ENCODE measurements around the gene SH3BP4. TPM values are rescaled to one million over a fixed set of nuclear protein-coding genes. Genes with fewer than 3 reads are reported as not detected.

Gene SH3BP4
- total and polyA plus RNA-seq, 4 donors: 4.5 to 32.2 (median 16.3) TPM

GRCh38 chr2:235004329-235004903 lies 52.6 kb downstream of the SH3BP4 start:
- WGBS, 2 donors: 92 to 94% methylated on average over 6 of the region's 6 CpGs
- no peak overlapping the region for H3K4me3 ChIP-seq (ENCODE audit: low read length in 2 of 2)
- ATAC-seq (ENCODE audit: low FRiP score) (no peak), DNase-seq (no peak)
- no peak overlapping the region for H3K27ac ChIP-seq (ENCODE audit: low read depth in 1 of 2, low read length in 2 of 2)
- intact Hi-C loops (cut with DNase I): no loop called here
- H3K9me3 ChIP-seq (ENCODE audit: control insufficient read depth, low read length): no peaks in the 10 kb centered on the region
- H3K36me3 ChIP-seq (ENCODE audit: control insufficient read depth in 1 of 2, insufficient read depth in 2 of 2, low read length in 1 of 2): no peaks in the 10 kb centered on the region
- H3K27me3 ChIP-seq (ENCODE audit: control insufficient read depth in 1 of 2, insufficient read depth in 2 of 2, low read length in 1 of 2): no peaks in the 10 kb centered on the region
- H3K4me1 ChIP-seq (ENCODE audit: control insufficient read depth in 1 of 2, insufficient read depth in 2 of 2, low read length in 2 of 2): no peaks in the 10 kb centered on the region

- Histone ChIP-seq H3K27me3 (ENCODE audit: control insufficient read depth in 1 of 2, insufficient read depth in 2 of 2, low read length in 1 of 2) (no peaks in the 10 kb centered on the region), H3K27ac (ENCODE audit: low read depth in 1 of 2, low read length in 2 of 2) (no peak overlapping the region), H3K9me3 (ENCODE audit: control insufficient read depth, low read length) (no peaks in the 10 kb centered on the region), H3K4me3 (ENCODE audit: low read length in 2 of 2) (no peak overlapping the region), H3K4me1 (ENCODE audit: control insufficient read depth in 1 of 2, insufficient read depth in 2 of 2, low read length in 2 of 2) (no peaks in the 10 kb centered on the region), H3K36me3 (ENCODE audit: control insufficient read depth in 1 of 2, insufficient read depth in 2 of 2, low read length in 1 of 2) (no peaks in the 10 kb centered on the region)
- intact Hi-C loops (cut with DNase I): loop anchor here in 1 of 2 donors (5.0 kb wide), 1 partner anchor 102 kb away; no protein-coding TSS in a partner anchor
- ATAC-seq (ENCODE audit: low FRiP score) (no peak), DNase-seq (no peak)
- WGBS, 2 donors: 95 to 100% methylated on average over 5 of the region's 5 CpGs
These were observed 53.2 kb downstream of the SH3BP4 start for GRCh38 chr2:235005023-235005422.

- Histone ChIP-seq H3K27me3 (ENCODE audit: control insufficient read depth in 1 of 2, insufficient read depth in 2 of 2, low read length in 1 of 2) (no peaks in the 10 kb centered on the region), H3K27ac (ENCODE audit: low read depth in 1 of 2, low read length in 2 of 2) (no peak overlapping the region), H3K9me3 (ENCODE audit: control insufficient read depth, low read length) (no peaks in the 10 kb centered on the region), H3K4me3 (ENCODE audit: low read length in 2 of 2) (no peak overlapping the region), H3K4me1 (ENCODE audit: control insufficient read depth in 1 of 2, insufficient read depth in 2 of 2, low read length in 2 of 2) (no peaks in the 10 kb centered on the region), H3K36me3 (ENCODE audit: control insufficient read depth in 1 of 2, insufficient read depth in 2 of 2, low read length in 1 of 2) (no peaks in the 10 kb centered on the region)
- WGBS, 2 donors: 31 to 33% methylated on average over 20 of the region's 20 CpGs
- ATAC-seq (ENCODE audit: low FRiP score): peak; percentile 66
- peak; percentile 65 to 87 for DNase-seq
- intact Hi-C loops (cut with DNase I): loop anchor here in 1 of 2 donors (5.0 kb wide), 1 partner anchor 102 kb away; no protein-coding TSS in a partner anchor
These were observed 53.9 kb downstream of the SH3BP4 start for GRCh38 chr2:235005603-235006259.

- no peak for ATAC-seq (ENCODE audit: low FRiP score)
- no peak overlapping the region for H3K4me3 ChIP-seq (ENCODE audit: low read length in 2 of 2)
- H3K9me3 ChIP-seq (ENCODE audit: control insufficient read depth, low read length): no peaks in the 10 kb centered on the region
- intact Hi-C loops (cut with DNase I): loop anchor here in 1 of 2 donors (5.0 kb wide), 1 partner anchor 101 kb away; no protein-coding TSS in a partner anchor
- no peak for DNase-seq
- no peaks in the 10 kb centered on the region for H3K4me1 ChIP-seq (ENCODE audit: control insufficient read depth in 1 of 2, insufficient read depth in 2 of 2, low read length in 2 of 2)
- no peaks in the 10 kb centered on the region for H3K27me3 ChIP-seq (ENCODE audit: control insufficient read depth in 1 of 2, insufficient read depth in 2 of 2, low read length in 1 of 2)
- H3K27ac ChIP-seq (ENCODE audit: low read depth in 1 of 2, low read length in 2 of 2): no peak overlapping the region
- H3K36me3 ChIP-seq (ENCODE audit: control insufficient read depth in 1 of 2, insufficient read depth in 2 of 2, low read length in 1 of 2): no peaks in the 10 kb centered on the region
- 96 to 97% methylated on average over 10 of the region's 10 CpGs for WGBS, 2 donors
These were observed 54.6 kb downstream of the SH3BP4 start for GRCh38 chr2:235006461-235006860.

- H3K27me3 ChIP-seq (ENCODE audit: control insufficient read depth in 1 of 2, insufficient read depth in 2 of 2, low read length in 1 of 2): no peaks in the 10 kb centered on the region
- WGBS, 2 donors: 95 to 96% methylated on average over 6 of the region's 6 CpGs
- intact Hi-C loops (cut with DNase I): loop anchor here in 1 of 2 donors (5.0 kb wide), 1 partner anchor 100 kb away; no protein-coding TSS in a partner anchor
- H3K9me3 ChIP-seq (ENCODE audit: control insufficient read depth, low read length): no peaks in the 10 kb centered on the region
- no peaks in the 10 kb centered on the region for H3K4me1 ChIP-seq (ENCODE audit: control insufficient read depth in 1 of 2, insufficient read depth in 2 of 2, low read length in 2 of 2)
- ATAC-seq (ENCODE audit: low FRiP score) (no peak), DNase-seq (no peak)
- no peak overlapping the region for H3K27ac ChIP-seq (ENCODE audit: low read depth in 1 of 2, low read length in 2 of 2)
- H3K36me3 ChIP-seq (ENCODE audit: control insufficient read depth in 1 of 2, insufficient read depth in 2 of 2, low read length in 1 of 2): no peaks in the 10 kb centered on the region
- no peak overlapping the region for H3K4me3 ChIP-seq (ENCODE audit: low read length in 2 of 2)
These were observed 55.2 kb downstream of the SH3BP4 start for GRCh38 chr2:235006986-235007385.

GRCh38 chr2:235007664-235008457 lies 56.0 kb downstream of the SH3BP4 start:
- Histone ChIP-seq H3K36me3 (ENCODE audit: control insufficient read depth in 1 of 2, insufficient read depth in 2 of 2, low read length in 1 of 2) (no peaks in the 10 kb centered on the region), H3K9me3 (ENCODE audit: control insufficient read depth, low read length) (no peaks in the 10 kb centered on the region), H3K4me3 (ENCODE audit: low read length in 2 of 2) (no peak overlapping the region), H3K27me3 (ENCODE audit: control insufficient read depth in 1 of 2, insufficient read depth in 2 of 2, low read length in 1 of 2) (no peaks in the 10 kb centered on the region), H3K4me1 (ENCODE audit: control insufficient read depth in 1 of 2, insufficient read depth in 2 of 2, low read length in 2 of 2) (no peaks in the 10 kb centered on the region), H3K27ac (ENCODE audit: low read depth in 1 of 2, low read length in 2 of 2) (no peak overlapping the region)
- WGBS, 2 donors: 95 to 96% methylated on average over 25 of the region's 25 CpGs
- no peak for DNase-seq
- no peak for ATAC-seq (ENCODE audit: low FRiP score)
- intact Hi-C loops (cut with DNase I): loop anchor here in 1 of 2 donors (5.0 kb wide), 1 partner anchor 99 kb away; no protein-coding TSS in a partner anchor

GRCh38 chr2:235008584-235009044 lies 56.8 kb downstream of the SH3BP4 start:
- Histone ChIP-seq H3K4me3 (ENCODE audit: low read length in 2 of 2) (no peak overlapping the region), H3K36me3 (ENCODE audit: control insufficient read depth in 1 of 2, insufficient read depth in 2 of 2, low read length in 1 of 2) (no peaks in the 10 kb centered on the region), H3K9me3 (ENCODE audit: control insufficient read depth, low read length) (no peaks in the 10 kb centered on the region), H3K4me1 (ENCODE audit: control insufficient read depth in 1 of 2, insufficient read depth in 2 of 2, low read length in 2 of 2) (no peaks in the 10 kb centered on the region), H3K27ac (ENCODE audit: low read depth in 1 of 2, low read length in 2 of 2) (no peak overlapping the region), H3K27me3 (ENCODE audit: control insufficient read depth in 1 of 2, insufficient read depth in 2 of 2, low read length in 1 of 2) (no peaks in the 10 kb centered on the region)
- no peak for DNase-seq
- intact Hi-C loops (cut with DNase I): loop anchor here in 1 of 2 donors (5.0 kb wide), 1 partner anchor 99 kb away; no protein-coding TSS in a partner anchor
- 82 to 83% methylated on average over 6 of the region's 6 CpGs for WGBS, 2 donors
- no peak for ATAC-seq (ENCODE audit: low FRiP score)

- ATAC-seq (ENCODE audit: low FRiP score): no peak
- H3K4me1 ChIP-seq (ENCODE audit: control insufficient read depth in 1 of 2, insufficient read depth in 2 of 2, low read length in 2 of 2): no peaks in the 10 kb centered on the region
- H3K27me3 ChIP-seq (ENCODE audit: control insufficient read depth in 1 of 2, insufficient read depth in 2 of 2, low read length in 1 of 2): no peaks in the 10 kb centered on the region
- DNase-seq: no peak
- no peak overlapping the region for H3K4me3 ChIP-seq (ENCODE audit: low read length in 2 of 2)
- H3K36me3 ChIP-seq (ENCODE audit: control insufficient read depth in 1 of 2, insufficient read depth in 2 of 2, low read length in 1 of 2): no peaks in the 10 kb centered on the region
- WGBS, 2 donors: 95% methylated on average over 6 of the region's 6 CpGs
- no peaks in the 10 kb centered on the region for H3K9me3 ChIP-seq (ENCODE audit: control insufficient read depth, low read length)
- intact Hi-C loops (cut with DNase I): loop anchor here in 1 of 2 donors (5.0 kb wide), 1 partner anchor 98 kb away; no protein-coding TSS in a partner anchor
- H3K27ac ChIP-seq (ENCODE audit: low read depth in 1 of 2, low read length in 2 of 2): no peak overlapping the region
These were observed 57.3 kb downstream of the SH3BP4 start for GRCh38 chr2:235009081-235009480.

Measured in aorta (tissue), 5 donors.